Gastrocnemius medialis (tissue), 4 donors: ENCODE results near the gene LCLAT1. TPM values are rescaled to one million over a fixed set of nuclear protein-coding genes. Genes with fewer than 3 reads are reported as not detected.

Source experiments
- ATAC-seq, 2 donors: fragments of 150-250 bp; one replicate each; pipeline ENCODE4 v1.9.1; 2016
- DNase-seq, 2 donors: peaks; one replicate each; pipeline ENCODE4 v3.0.0-alpha.2; 2019
- H3K27ac ChIP-seq, 4 donors: fragments of 200-600 bp; sonication (generic); 1 replicate in 1 of 4; 2 replicates in 3 of 4; pipeline ENCODE4 v1.5.1; 2016 to 2018; ENCODE audit warnings: mild to moderate bottlenecking in 2 of 4, moderate library complexity in 1 of 4
- H3K27me3 ChIP-seq, 3 donors: fragments of 200-600 bp; sonication (generic) in 2 of 3; 1 replicate in 1 of 3; 2 replicates in 2 of 3; pipeline versions ENCODE4 v1.5.1 to v1.6.0; 2016 to 2019; ENCODE audit warnings: mild to moderate bottlenecking in 1 of 3, moderate library complexity in 1 of 3
- H3K36me3 ChIP-seq, 2 donors: fragments of 200-600 bp; sonication (generic) in 1 of 2; one replicate each; pipeline ENCODE4 v1.5.1; 2017 to 2018
- H3K4me1 ChIP-seq, 2 donors: fragments of 200-600 bp; sonication (generic) in 1 of 2; one replicate each; pipeline ENCODE4 v1.5.1; 2016 to 2017; ENCODE audit warnings: mild to moderate bottlenecking in 2 of 2
- H3K4me3 ChIP-seq, 4 donors: fragments of 200-600 bp; sonication (generic) in 3 of 4; 1 replicate in 1 of 4; 2 replicates in 3 of 4; pipeline ENCODE4 v1.5.1; 2016 to 2019; ENCODE audit warnings: mild to moderate bottlenecking in 2 of 4
- H3K9me3 ChIP-seq, 3 donors: fragments of 200-600 bp; sonication (generic) in 2 of 3; 1 replicate in 1 of 3; 2 replicates in 2 of 3; pipeline ENCODE4 v1.5.1; 2016 to 2019
- CTCF ChIP-seq, 5 experiments: fragments of 450-650 bp in 3 of 5; fragments of 200-600 bp in 2 of 5; sonication (generic) in 2 of 5; IDR thresholded peaks in 4 of 5; conservative IDR thresholded peaks in 1 of 5; 1 replicate in 4 of 5; 2 replicates in 1 of 5; pipeline ENCODE4 v1.5.1; 2016 to 2019; ENCODE audit warnings: antibody characterized with exemption in 5 of 5, mild to moderate bottlenecking in 3 of 5, moderate library complexity in 3 of 5
- POLR2A ChIP-seq, 2 donors: fragments of 450-650 bp; IDR thresholded peaks; one replicate each; pipeline ENCODE4 v1.6.1; 2017; ENCODE audit warnings: antibody characterized with exemption in 2 of 2, mild to moderate bottlenecking in 2 of 2, moderate library complexity in 2 of 2
- in situ Hi-C, 4 donors: fragments of 200-750 bp; cut with MboI; loops; one replicate each; pipeline versions ENCODE4 v1.15.0 to v1.8.0; 2017; ENCODE audit warnings: low sequenced_read_pairs in 4 of 4
- intact Hi-C: fragments of 100-400 bp; cut with DNase I; formaldehyde crosslinking; loops from one replicate; pipeline ENCODE4 v1.15.1; 2023; ENCODE audit warnings: low total_unique reads
- total RNA-seq, 4 donors: library from RNA; depleted of rRNA; stranded (reverse); fragments of >200 nt; gene quantifications; one replicate each; pipeline versions ENCODE4 v1.1.0 to v1.2.3, GENCODE V29; 2016

Gene LCLAT1
- total RNA-seq, 4 donors from 2014 or later: 4.3 to 14.5 (median 11.3) TPM

GRCh38 chr2:30590407-30590806 lies 143.4 kb downstream of the LCLAT1 start:
- intact Hi-C loops (no loop called here), in situ Hi-C loops (no loop called here)
- TF ChIP-seq CTCF (IDR thresholded peaks at IDR 0.05 in 4 of 5, conservative IDR thresholded peaks at IDR 0.05 in 1 of 5): no peak
- no peak for TF ChIP-seq POLR2A (IDR thresholded peaks at IDR 0.05)
- DNase-seq: no peak
- Histone ChIP-seq H3K36me3 (no peaks in the 10 kb centered on the region), H3K4me1 (peaks cover 0 to 16% of the 10 kb centered on the region in 2 donors), H3K27me3 (no peaks in the 10 kb centered on the region), H3K9me3 (no peaks in the 10 kb centered on the region), H3K27ac (no peak overlapping the region), H3K4me3 (no peak overlapping the region)
- no peak for ATAC-seq

- no peaks in the 10 kb centered on the region for H3K27me3 ChIP-seq
- intact Hi-C loops: no loop called here
- no peak overlapping the region for H3K27ac ChIP-seq
- TF ChIP-seq POLR2A (IDR thresholded peaks at IDR 0.05) (no peak), CTCF (IDR thresholded peaks at IDR 0.05 in 4 of 5, conservative IDR thresholded peaks at IDR 0.05 in 1 of 5) (no peak)
- no peak overlapping the region for H3K4me3 ChIP-seq
- DNase-seq (no peak), ATAC-seq (no peak)
- no peaks in the 10 kb centered on the region for H3K9me3 ChIP-seq
- peaks cover 0 to 16% of the 10 kb centered on the region in 2 donors for H3K4me1 ChIP-seq
- in situ Hi-C loops: no loop called here
- no peaks in the 10 kb centered on the region for H3K36me3 ChIP-seq
Observed at GRCh38 chr2:30591186-30591585, 144.1 kb downstream of the LCLAT1 start.

GRCh38 chr2:30601375-30601774 lies 154.3 kb downstream of the LCLAT1 start:
- no peaks in the 10 kb centered on the region for H3K4me1 ChIP-seq
- no peak for TF ChIP-seq CTCF (IDR thresholded peaks at IDR 0.05 in 4 of 5, conservative IDR thresholded peaks at IDR 0.05 in 1 of 5)
- TF ChIP-seq POLR2A (IDR thresholded peaks at IDR 0.05): no peak
- no peaks in the 10 kb centered on the region for H3K36me3 ChIP-seq
- peak in 1 of 2 donors; percentile 26 for ATAC-seq
- in situ Hi-C loops (no loop called here), intact Hi-C loops (no loop called here)
- no peak overlapping the region for H3K27ac ChIP-seq
- no peaks in the 10 kb centered on the region for H3K9me3 ChIP-seq
- no peak overlapping the region for H3K4me3 ChIP-seq
- DNase-seq: no peak
- H3K27me3 ChIP-seq: no peaks in the 10 kb centered on the region

GRCh38 chr2:30605197-30605596 lies 158.2 kb downstream of the LCLAT1 start:
- Histone ChIP-seq H3K4me3 (no peak overlapping the region), H3K4me1 (peaks cover 0 to 3% of the 10 kb centered on the region in 2 donors), H3K27ac (no peak overlapping the region), H3K9me3 (no peaks in the 10 kb centered on the region), H3K27me3 (no peaks in the 10 kb centered on the region), H3K36me3 (no peaks in the 10 kb centered on the region)
- ATAC-seq (no peak), DNase-seq (no peak)
- in situ Hi-C loops: no loop called here
- TF ChIP-seq POLR2A (IDR thresholded peaks at IDR 0.05) (no peak), CTCF (IDR thresholded peaks at IDR 0.05 in 4 of 5, conservative IDR thresholded peaks at IDR 0.05 in 1 of 5) (no peak)
- intact Hi-C loops: no loop called here

GRCh38 chr2:30608643-30609042 lies 161.6 kb downstream of the LCLAT1 start:
- intact Hi-C loops: no loop called here

More at GRCh38 chr2:30608643-30609042, 161.6 kb downstream of the LCLAT1 start:
- Histone ChIP-seq H3K36me3 (no peaks in the 10 kb centered on the region), H3K27ac (no peak overlapping the region), H3K4me1 (peaks cover 0 to 3% of the 10 kb centered on the region in 2 donors), H3K27me3 (no peaks in the 10 kb centered on the region), H3K9me3 (no peaks in the 10 kb centered on the region), H3K4me3 (no peak overlapping the region)
- ATAC-seq (no peak), DNase-seq (no peak)
- in situ Hi-C loops: no loop called here
- TF ChIP-seq POLR2A (IDR thresholded peaks at IDR 0.05) (no peak), CTCF (IDR thresholded peaks at IDR 0.05 in 4 of 5, conservative IDR thresholded peaks at IDR 0.05 in 1 of 5) (no peak)
